Nephron progenitor cell (in vitro differentiated cells): ENCODE measurements around the gene MLST8.

Experiments used
- DNase-seq: peaks from one replicate; pipeline ENCODE4 v3.0.0; 2021
- H3K27ac Mint-ChIP-seq: 2 replicates; pipeline ENCODE4 v1.8.0; 2021; ENCODE audit warnings: mild to moderate bottlenecking, moderate library complexity, mixed read lengths
- H3K27me3 Mint-ChIP-seq: 2 replicates; pipeline ENCODE4 v1.8.0; 2021; ENCODE audit warnings: mild to moderate bottlenecking, low read depth, mixed read lengths; ENCODE audit not compliant: poor library complexity
- H3K36me3 Mint-ChIP-seq: 2 replicates; pipeline ENCODE4 v1.8.0; 2021; ENCODE audit warnings: low read depth, mixed read lengths
- H3K4me1 Mint-ChIP-seq: 2 replicates; pipeline ENCODE4 v1.8.0; 2021; ENCODE audit warnings: mixed read lengths
- H3K4me3 Mint-ChIP-seq: 2 replicates; pipeline ENCODE4 v1.8.0; 2021; ENCODE audit warnings: mild to moderate bottlenecking, moderate library complexity, mixed read lengths
- H3K9me3 Mint-ChIP-seq: 2 replicates; pipeline ENCODE4 v1.8.0; 2021; ENCODE audit warnings: mild to moderate bottlenecking, moderate library complexity, mixed read lengths
- TF ChIP-seq, protein P1 (sequence below): fragments of 200-600 bp; sonication (generic); IDR thresholded peaks from 2 replicates; pipeline ENCODE4 v1.5.0; 2021; ENCODE audit warnings: antibody characterized with exemption

Gene MLST8

GRCh38 chr16:2235234-2235651 lies 30.0 kb downstream of the MLST8 start:
- H3K36me3 Mint-ChIP-seq, result peaks cover 7% of the 10 kb centered on the region
- no peaks in the 10 kb centered on the region for H3K4me1 Mint-ChIP-seq
- peaks cover 33% of the 10 kb centered on the region for H3K27me3 Mint-ChIP-seq

GRCh38 chr16:2235695-2236336 lies 30.6 kb downstream of the MLST8 start:
- Mint-ChIP-seq H3K27me3 (peaks cover 33% of the 10 kb centered on the region), H3K4me1 (no peaks in the 10 kb centered on the region), H3K36me3 (peaks cover 7% of the 10 kb centered on the region), H3K4me3 (no peak overlapping the region), H3K27ac (no peak overlapping the region), H3K9me3 (no peaks in the 10 kb centered on the region)
- TF ChIP-seq, protein P1, sequence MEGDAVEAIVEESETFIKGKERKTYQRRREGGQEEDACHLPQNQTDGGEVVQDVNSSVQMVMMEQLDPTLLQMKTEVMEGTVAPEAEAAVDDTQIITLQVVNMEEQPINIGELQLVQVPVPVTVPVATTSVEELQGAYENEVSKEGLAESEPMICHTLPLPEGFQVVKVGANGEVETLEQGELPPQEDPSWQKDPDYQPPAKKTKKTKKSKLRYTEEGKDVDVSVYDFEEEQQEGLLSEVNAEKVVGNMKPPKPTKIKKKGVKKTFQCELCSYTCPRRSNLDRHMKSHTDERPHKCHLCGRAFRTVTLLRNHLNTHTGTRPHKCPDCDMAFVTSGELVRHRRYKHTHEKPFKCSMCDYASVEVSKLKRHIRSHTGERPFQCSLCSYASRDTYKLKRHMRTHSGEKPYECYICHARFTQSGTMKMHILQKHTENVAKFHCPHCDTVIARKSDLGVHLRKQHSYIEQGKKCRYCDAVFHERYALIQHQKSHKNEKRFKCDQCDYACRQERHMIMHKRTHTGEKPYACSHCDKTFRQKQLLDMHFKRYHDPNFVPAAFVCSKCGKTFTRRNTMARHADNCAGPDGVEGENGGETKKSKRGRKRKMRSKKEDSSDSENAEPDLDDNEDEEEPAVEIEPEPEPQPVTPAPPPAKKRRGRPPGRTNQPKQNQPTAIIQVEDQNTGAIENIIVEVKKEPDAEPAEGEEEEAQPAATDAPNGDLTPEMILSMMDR, result no peak
- no peak for DNase-seq

More at GRCh38 chr16:2235234-2235651, 30.0 kb downstream of the MLST8 start:
- Mint-ChIP-seq H3K27ac (no peak overlapping the region), H3K4me3 (no peak overlapping the region), H3K9me3 (no peaks in the 10 kb centered on the region)
- no peak for DNase-seq
- TF ChIP-seq, protein P1, result no peak

GRCh38 chr16:2236337-2237101 lies 31.3 kb downstream of the MLST8 start, which contains the start of gene DNASE1L2:
TSS of gene DNASE1L2 (plus strand) at chr16:2236444. CDS start at chr16:2236817, 373 bp downstream.
- Mint-ChIP-seq H3K4me1 (no peaks in the 10 kb centered on the region), H3K27ac (no peak within 1 kb of the TSS), H3K36me3 (peaks cover 7% of the 10 kb centered on the region), H3K9me3 (no peaks in the 10 kb centered on the region), H3K4me3 (peak within 1 kb of the TSS; percentile 54), H3K27me3 (peaks cover 33% of the 10 kb centered on the region)
- DNase-seq, result peak; percentile 74
- TF ChIP-seq, protein P1, result no peak

- TF ChIP-seq, protein P1, result no peak
- no peak overlapping the region for H3K27ac Mint-ChIP-seq
- H3K4me3 Mint-ChIP-seq, result peak overlapping the region; percentile 54
- peaks cover 8% of the 10 kb centered on the region for H3K36me3 Mint-ChIP-seq
- no peak for DNase-seq
- no peaks in the 10 kb centered on the region for H3K9me3 Mint-ChIP-seq
- H3K4me1 Mint-ChIP-seq, result no peaks in the 10 kb centered on the region
- peaks cover 33% of the 10 kb centered on the region for H3K27me3 Mint-ChIP-seq
Measured at GRCh38 chr16:2237102-2237482, 31.8 kb downstream of the MLST8 start.

GRCh38 chr16:2237493-2238149 lies 32.4 kb downstream of the MLST8 start:
- H3K4me3 Mint-ChIP-seq, result no peak overlapping the region
- peak; percentile 28 for DNase-seq
- TF ChIP-seq, protein P1, result no peak

More at GRCh38 chr16:2237493-2238149, 32.4 kb downstream of the MLST8 start:
- peaks cover 33% of the 10 kb centered on the region for H3K27me3 Mint-ChIP-seq
- H3K9me3 Mint-ChIP-seq, result no peaks in the 10 kb centered on the region
- no peaks in the 10 kb centered on the region for H3K4me1 Mint-ChIP-seq
- H3K27ac Mint-ChIP-seq, result no peak overlapping the region
- peaks cover 14% of the 10 kb centered on the region for H3K36me3 Mint-ChIP-seq
